Measurements from ENCODE around the gene WDPCP. TPM values are rescaled to one million over a fixed set of nuclear protein-coding genes. Genes with fewer than 3 reads are reported as not detected.
A peak's percentile ranks its signal among the peaks of the same experiment; 100 is the strongest.
"Not testable (repeated sequence)": the region's sequence is repeated elsewhere in the genome, so short reads cannot be mapped to it uniquely, and the experiment has no call there.

The WDPCP gene
- total RNA-seq, 2 experiments from 2014 or later = 6.3 to 7.7 TPM

DNA sequence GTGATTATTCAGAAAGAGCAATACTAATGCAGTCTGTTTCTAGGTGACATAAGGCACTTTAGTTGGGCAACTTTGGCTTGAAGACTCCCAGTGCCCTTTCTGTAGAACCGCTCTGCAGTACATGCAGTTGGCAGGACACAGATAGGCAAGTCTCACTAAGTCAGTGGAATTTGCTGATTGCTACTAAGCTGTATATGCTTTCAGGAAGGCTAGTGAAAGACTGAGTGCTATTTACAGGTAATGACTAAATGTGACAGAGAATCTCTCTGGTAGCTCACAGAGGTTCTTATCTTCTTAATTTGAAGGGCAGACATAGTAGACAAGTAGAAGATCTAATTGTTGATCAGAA lies 243.0 kb downstream of the WDPCP start:
- CTCF ChIA-PET = no interaction called here
- Mint-ChIP-seq H3K4me3 (no peak overlapping the region), H3K9me3 (peaks cover 15% of the 10 kb centered on the region), H3K36me3 (ENCODE audit: low read depth) (peaks cover 2% of the 10 kb centered on the region), H3K4me1 (no peaks in the 10 kb centered on the region), H3K27ac (no peak overlapping the region), H3K27me3 (no peaks in the 10 kb centered on the region)
- no peak for DNase-seq
- POLR2A ChIA-PET = no interaction called here

DNA sequence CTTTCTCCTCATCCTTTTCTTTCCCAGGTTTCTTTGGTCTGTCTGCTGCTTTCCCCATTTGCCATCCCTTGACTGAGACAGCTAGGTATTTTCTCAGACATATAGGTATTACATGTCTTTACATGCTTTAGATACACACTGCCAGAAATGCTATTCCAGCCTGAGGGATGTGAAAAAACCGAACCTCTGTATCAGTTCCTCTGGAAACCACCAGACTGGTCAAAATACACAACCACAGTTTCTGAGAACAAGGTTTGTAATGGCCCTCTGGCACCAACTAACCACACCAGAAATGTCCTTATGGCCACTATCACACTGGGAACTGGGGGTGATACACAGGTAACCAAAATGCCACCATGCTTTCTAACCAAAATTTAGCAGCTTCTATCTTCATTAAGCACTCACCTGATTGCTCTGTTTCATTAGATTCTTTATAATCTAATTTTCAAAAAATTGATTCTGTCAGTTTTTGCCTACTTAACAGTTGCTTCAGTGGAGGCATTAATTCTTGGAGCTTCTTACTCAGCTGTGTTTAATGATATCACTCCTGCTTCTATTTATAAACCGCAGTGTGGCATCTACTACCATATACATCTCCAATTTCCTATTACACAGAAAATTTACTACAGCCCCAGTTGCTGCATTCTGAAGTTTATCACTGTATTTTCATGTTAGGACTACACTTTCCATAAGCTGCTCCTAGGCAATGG lies 243.5 kb downstream of the WDPCP start:
- H3K4me1 Mint-ChIP-seq = no peaks in the 10 kb centered on the region
- no peak overlapping the region for H3K27ac Mint-ChIP-seq
- H3K27me3 Mint-ChIP-seq = no peaks in the 10 kb centered on the region
- peaks cover 2% of the 10 kb centered on the region for H3K36me3 Mint-ChIP-seq (ENCODE audit: low read depth)
- peaks cover 15% of the 10 kb centered on the region for H3K9me3 Mint-ChIP-seq
- H3K4me3 Mint-ChIP-seq = no peak overlapping the region
- DNase-seq = no peak
- ChIA-PET CTCF (no interaction called here), POLR2A (no interaction called here)

DNA sequence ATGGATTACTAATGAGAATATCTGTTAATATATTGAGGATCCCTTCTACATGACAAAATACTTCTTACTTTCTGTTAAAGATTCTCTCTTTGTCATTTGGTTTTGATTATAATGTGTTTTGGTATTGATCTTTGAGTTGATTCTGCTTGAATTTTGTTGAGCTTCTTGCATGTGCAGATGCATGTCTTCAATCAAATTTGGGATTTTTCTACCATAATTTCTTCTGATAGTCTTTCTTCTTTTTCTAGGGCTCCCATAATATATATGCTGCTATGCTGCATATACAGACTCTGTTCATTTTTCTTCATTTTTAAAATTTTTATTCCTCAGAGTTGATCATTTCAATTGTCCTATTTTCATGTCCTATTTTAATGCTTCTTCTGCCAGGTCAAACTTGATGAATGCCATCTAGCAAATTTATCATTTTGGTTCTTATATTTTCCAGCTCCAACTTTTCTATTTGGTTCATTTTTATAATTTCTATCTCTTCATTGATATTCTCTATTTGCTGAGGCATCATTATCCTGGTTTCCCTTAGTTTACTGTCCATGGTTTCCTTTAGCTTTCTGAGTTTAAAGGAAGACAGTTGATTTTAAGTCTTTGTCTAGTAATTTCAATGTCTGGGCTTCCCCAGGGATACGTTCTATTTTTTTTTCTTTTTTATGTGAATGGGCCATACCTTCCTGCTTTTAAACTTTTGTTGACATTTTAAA lies 244.7 kb downstream of the WDPCP start:
- POLR2A ChIA-PET = no interaction called here
- Mint-ChIP-seq H3K4me1 (no peaks in the 10 kb centered on the region), H3K9me3 (peaks cover 15% of the 10 kb centered on the region), H3K4me3 (no peak overlapping the region), H3K36me3 (ENCODE audit: low read depth) (peaks cover 2% of the 10 kb centered on the region), H3K27ac (peak overlapping the region; percentile 6), H3K27me3 (no peaks in the 10 kb centered on the region)
- CTCF ChIA-PET = no interaction called here
- no peak for DNase-seq

DNA sequence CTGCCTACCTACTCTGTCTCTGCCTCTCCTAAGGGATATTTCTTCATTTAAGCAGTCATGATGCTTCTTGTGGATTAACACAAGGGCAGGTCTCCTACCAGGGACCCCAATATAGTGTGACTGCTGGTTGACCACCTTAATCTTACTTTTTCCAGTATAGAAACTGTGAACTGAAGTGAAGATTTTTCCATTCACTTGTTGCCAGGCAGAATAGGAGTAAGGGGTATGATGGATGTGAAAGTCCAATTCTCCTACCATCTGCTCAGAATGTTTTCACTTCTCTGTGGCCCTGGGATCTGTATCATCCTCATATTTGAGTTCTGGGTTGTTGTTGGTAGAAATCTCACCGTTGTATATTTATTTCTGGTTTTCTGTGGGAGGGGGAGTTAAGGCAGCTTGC lies 247.8 kb downstream of the WDPCP start:
- no peak overlapping the region for H3K27ac Mint-ChIP-seq
- no peak overlapping the region for H3K4me3 Mint-ChIP-seq
- no peaks in the 10 kb centered on the region for H3K27me3 Mint-ChIP-seq
- peaks cover 15% of the 10 kb centered on the region for H3K9me3 Mint-ChIP-seq
- H3K36me3 Mint-ChIP-seq (ENCODE audit: low read depth) = peaks cover 2% of the 10 kb centered on the region
- CTCF ChIA-PET = no interaction called here
- POLR2A ChIA-PET = no interaction called here
- DNase-seq = no peak
- no peaks in the 10 kb centered on the region for H3K4me1 Mint-ChIP-seq

DNA sequence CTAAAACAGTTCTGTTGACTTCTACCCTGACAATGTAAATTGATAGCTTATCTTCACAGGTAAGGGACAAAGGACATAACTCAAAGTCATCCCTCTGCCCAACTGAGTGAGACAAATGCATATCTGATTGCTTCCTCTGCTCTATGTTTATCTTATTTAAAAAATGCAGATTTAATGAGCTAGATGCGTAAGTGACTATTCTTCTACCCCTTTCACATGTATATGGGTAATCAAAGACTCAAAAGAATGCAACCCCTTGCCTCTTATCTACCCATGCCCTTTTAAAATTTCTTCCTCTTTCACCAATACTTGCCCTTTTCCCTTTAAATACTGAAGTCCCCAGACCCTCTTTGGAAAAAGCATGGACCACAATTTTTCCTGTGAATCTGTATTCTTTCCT lies 253.4 kb downstream of the WDPCP start:
- H3K4me3 Mint-ChIP-seq = no peak overlapping the region
- POLR2A ChIA-PET = no interaction called here
- no peaks in the 10 kb centered on the region for H3K9me3 Mint-ChIP-seq
- no peaks in the 10 kb centered on the region for H3K27me3 Mint-ChIP-seq
- DNase-seq = no peak
- no peak overlapping the region for H3K27ac Mint-ChIP-seq
- CTCF ChIA-PET = no interaction called here
- no peaks in the 10 kb centered on the region for H3K4me1 Mint-ChIP-seq
- H3K36me3 Mint-ChIP-seq (ENCODE audit: low read depth) = no peaks in the 10 kb centered on the region

DNA sequence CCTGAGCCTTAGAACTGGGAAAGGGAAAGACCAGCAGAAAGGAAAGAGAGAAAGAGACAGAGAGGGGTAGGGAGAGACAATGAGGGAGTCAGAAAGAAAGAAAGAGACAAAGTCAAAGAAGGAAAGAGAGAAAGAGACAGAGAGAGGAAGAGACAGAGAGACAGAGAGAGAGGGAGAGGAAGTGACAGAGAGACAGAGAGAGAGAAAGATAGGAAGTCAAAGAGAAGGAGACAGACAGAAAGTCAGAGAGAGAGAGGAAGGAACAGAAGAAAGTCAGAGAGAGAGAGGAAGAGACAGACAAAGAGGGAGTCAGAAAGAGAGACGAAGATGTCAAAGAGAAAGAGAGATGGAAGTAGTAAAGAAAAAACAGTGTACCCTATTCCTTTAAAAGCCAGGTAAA lies 261.8 kb downstream of the WDPCP start:
- DNase-seq = no peak
- H3K36me3 Mint-ChIP-seq (ENCODE audit: low read depth) = no peaks in the 10 kb centered on the region
- POLR2A ChIA-PET = no interaction called here
- no peak overlapping the region for H3K27ac Mint-ChIP-seq
- H3K4me3 Mint-ChIP-seq = no peak overlapping the region
- H3K4me1 Mint-ChIP-seq = no peaks in the 10 kb centered on the region
- H3K27me3 Mint-ChIP-seq = no peaks in the 10 kb centered on the region
- CTCF ChIA-PET = no interaction called here
- peaks cover 17% of the 10 kb centered on the region for H3K9me3 Mint-ChIP-seq

DNA sequence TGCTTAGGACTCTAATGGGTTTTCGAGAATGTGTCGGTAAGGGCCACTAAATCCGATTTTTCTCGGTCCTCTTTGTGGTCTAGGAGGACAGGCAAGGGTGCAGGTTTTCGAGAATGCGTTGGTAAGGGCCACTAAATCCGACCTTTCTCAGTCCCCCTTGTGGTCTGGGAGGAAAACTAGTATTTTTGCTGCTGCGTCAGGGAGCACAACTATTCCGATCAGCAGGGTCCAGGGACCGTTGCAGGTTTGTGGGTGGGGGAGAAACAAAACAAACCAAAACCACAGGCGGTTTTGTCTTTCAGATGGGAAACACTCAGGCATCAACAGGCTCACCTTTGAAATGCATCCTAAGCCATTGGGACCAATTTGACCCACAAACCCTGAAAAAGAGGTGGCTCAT lies 264.6 kb downstream of the WDPCP start:
- not testable (repeated sequence) for H3K4me1 Mint-ChIP-seq, DNase-seq

DNA sequence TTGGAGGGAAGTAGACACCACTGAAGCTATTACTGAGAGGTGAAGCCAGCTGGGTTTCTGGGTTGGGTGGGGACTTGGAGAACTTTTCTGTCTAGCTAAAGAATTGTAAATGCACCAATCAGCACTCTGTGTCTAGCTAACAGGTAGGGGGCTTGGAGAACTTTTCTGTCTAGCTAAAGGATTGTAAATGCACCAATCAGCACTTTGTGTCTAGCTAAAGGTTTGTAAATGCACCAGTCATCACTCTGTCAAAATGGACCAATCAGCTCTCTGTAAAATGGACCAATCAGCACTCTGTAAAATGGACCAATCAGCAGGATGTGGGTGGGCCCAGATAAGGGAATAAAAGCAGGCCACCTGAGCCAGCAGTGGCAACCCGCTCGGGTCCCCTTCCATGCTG lies 266.3 kb downstream of the WDPCP start:
- H3K36me3 Mint-ChIP-seq (ENCODE audit: low read depth); H3K27me3 Mint-ChIP-seq; H3K27ac Mint-ChIP-seq; POLR2A ChIA-PET; H3K4me1 Mint-ChIP-seq; CTCF ChIA-PET; DNase-seq; H3K4me3 Mint-ChIP-seq: not testable (repeated sequence)
- H3K9me3 Mint-ChIP-seq = peaks cover 17% of the 10 kb centered on the region

More for the DNA sequence above, 264.6 kb downstream of the WDPCP start:
- H3K36me3 Mint-ChIP-seq (ENCODE audit: low read depth); CTCF ChIA-PET; H3K4me3 Mint-ChIP-seq; H3K27ac Mint-ChIP-seq; H3K27me3 Mint-ChIP-seq; POLR2A ChIA-PET: not testable (repeated sequence)
- H3K9me3 Mint-ChIP-seq = peaks cover 17% of the 10 kb centered on the region

DNA sequence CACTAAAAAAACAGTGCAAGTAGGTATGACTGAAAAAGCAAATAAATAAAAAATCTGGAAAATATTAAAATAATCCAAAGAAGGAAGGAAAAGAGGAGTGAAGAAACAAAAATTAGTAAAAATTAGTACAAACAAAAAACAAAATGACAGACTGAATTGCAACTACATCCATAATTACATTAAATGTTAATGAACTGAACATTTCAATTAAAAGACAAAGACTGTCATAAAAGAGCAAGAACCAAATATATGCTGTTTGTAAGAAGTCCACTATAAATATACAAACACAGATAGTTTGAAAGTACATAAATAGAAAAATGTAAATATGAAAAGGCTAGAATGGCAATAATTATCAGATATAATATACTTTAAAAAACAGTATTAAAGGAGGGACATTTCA lies 267.6 kb downstream of the WDPCP start:
- Mint-ChIP-seq H3K4me1 (no peaks in the 10 kb centered on the region), H3K36me3 (ENCODE audit: low read depth) (no peaks in the 10 kb centered on the region), H3K4me3 (no peak overlapping the region), H3K27me3 (no peaks in the 10 kb centered on the region), H3K9me3 (peaks cover 15% of the 10 kb centered on the region), H3K27ac (no peak overlapping the region)
- DNase-seq = no peak
- POLR2A ChIA-PET = no interaction called here
- CTCF ChIA-PET = no interaction called here

DNA sequence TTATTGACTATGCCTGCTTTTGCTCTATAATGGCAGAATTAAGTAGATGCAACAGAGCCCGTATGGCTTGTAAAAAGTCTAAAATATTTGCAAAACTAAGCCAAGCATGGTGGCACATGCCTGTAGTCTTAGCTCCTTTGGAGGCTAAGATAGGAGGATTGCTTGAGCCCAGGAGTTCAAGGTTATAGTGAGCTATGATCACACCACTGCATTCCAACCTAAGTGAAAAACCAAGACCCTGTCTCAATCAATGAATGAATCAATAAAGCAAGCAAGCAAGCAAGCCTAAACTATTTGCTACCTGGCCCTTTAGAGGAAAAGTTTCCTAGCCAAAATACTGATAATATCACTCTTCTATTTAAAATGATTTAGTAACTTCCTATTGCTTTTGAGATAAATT lies 277.7 kb downstream of the WDPCP start:
- ChIA-PET CTCF (interaction anchor here (0.6 kb wide), 1 partner anchor 590 kb away, joined by 6 read pairs; no protein-coding TSS in a partner anchor), POLR2A (no interaction called here)
- peaks cover 5% of the 10 kb centered on the region for H3K36me3 Mint-ChIP-seq (ENCODE audit: low read depth)
- H3K4me1 Mint-ChIP-seq = no peaks in the 10 kb centered on the region
- H3K4me3 Mint-ChIP-seq = no peak overlapping the region
- H3K27me3 Mint-ChIP-seq = no peaks in the 10 kb centered on the region
- H3K9me3 Mint-ChIP-seq = peaks cover 13% of the 10 kb centered on the region
- DNase-seq = no peak
- no peak overlapping the region for H3K27ac Mint-ChIP-seq

DNA sequence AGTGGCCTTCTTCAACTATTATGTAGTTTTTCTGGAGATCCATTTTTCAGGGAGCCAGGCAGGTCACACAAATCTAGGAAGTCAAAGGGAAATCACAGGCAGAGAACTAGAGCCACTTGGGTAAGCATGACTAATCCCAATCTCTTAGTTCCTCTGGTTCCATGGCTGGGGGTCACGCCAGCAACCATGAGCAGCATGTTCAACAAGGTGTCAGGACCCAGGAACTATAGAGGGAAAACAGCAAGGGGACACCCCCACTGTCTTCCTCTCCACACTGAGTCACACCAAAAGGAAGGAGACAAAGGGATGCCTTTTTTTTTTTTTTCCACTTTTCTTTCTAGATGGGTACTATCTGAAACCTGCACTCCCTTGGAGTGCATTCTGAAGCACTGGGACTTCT lies 286.8 kb downstream of the WDPCP start:
- Mint-ChIP-seq H3K27me3 (no peaks in the 10 kb centered on the region), H3K9me3 (peaks cover 40% of the 10 kb centered on the region), H3K27ac (no peak overlapping the region), H3K4me1 (no peaks in the 10 kb centered on the region), H3K36me3 (ENCODE audit: low read depth) (no peaks in the 10 kb centered on the region), H3K4me3 (no peak overlapping the region)
- DNase-seq = no peak
- CTCF ChIA-PET = no interaction called here
- POLR2A ChIA-PET = no interaction called here

DNA sequence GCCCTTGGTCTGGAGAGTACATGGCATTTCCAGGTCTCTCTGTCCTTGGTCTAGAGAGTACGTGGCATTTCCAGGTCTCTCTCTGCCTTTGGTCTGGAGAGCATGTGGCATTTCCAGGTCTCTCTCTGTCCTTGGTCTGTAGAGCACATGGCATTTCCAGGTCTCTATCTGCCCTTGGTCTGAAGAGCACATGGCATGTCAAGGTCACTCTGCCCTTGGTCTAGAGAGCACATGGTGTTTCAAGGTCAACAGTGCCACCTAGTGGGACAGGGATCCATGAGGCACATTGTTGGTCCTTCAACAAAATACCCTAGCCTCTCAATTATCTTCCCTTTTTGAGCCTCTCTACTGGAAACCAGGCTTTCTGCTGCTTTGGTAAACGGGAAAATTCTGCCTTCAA lies 287.4 kb downstream of the WDPCP start:
- ChIA-PET CTCF (no interaction called here), POLR2A (no interaction called here)
- Mint-ChIP-seq H3K9me3 (peaks cover 38% of the 10 kb centered on the region), H3K4me3 (no peak overlapping the region), H3K27ac (no peak overlapping the region), H3K4me1 (no peaks in the 10 kb centered on the region), H3K27me3 (no peaks in the 10 kb centered on the region), H3K36me3 (ENCODE audit: low read depth) (no peaks in the 10 kb centered on the region)
- peak; percentile 13 for DNase-seq

DNA sequence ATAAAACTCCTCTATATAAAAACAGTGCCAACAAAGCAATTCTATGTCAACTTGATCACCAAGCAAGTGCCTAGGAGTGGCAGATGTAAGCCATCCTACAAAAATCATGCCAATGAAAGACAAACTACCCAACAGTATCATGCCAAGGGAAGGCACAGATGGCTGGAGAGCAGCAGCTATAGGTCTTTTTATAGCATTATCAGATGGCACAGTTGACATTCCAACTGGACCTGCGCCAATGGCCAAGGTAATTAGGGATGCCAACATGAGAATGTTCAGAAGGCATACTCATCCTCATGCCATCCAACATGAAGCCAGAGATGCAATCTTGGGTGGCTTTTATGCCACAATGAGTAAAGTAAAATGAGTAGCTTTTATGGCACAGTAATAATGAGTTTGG lies 300.3 kb downstream of the WDPCP start:
- Mint-ChIP-seq H3K27me3 (no peaks in the 10 kb centered on the region), H3K4me3 (no peak overlapping the region), H3K9me3 (peaks cover 20% of the 10 kb centered on the region), H3K36me3 (ENCODE audit: low read depth) (no peaks in the 10 kb centered on the region), H3K27ac (no peak overlapping the region), H3K4me1 (no peaks in the 10 kb centered on the region)
- CTCF ChIA-PET = no interaction called here
- DNase-seq = no peak
- POLR2A ChIA-PET = no interaction called here

DNA sequence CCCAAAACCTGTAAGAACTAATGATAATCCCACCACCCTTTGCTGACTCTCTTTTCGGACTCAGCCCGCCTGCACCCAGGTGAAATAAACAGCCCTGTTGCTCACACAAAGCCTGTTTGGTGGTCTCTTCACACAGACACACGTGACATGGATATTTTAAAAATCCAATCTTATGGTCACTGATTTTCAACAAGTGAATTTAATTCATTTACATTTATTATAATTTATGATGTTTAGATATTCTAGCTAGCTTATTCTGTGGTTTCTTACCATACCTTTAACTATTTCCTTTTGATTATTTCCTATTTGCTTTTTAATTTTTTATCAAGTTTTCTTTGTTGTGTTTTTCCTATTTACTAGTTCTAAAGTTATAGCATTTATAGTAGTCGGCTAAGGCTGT lies 301.8 kb downstream of the WDPCP start:
- CTCF ChIA-PET; H3K27ac Mint-ChIP-seq; H3K4me3 Mint-ChIP-seq; DNase-seq; H3K4me1 Mint-ChIP-seq; POLR2A ChIA-PET; H3K27me3 Mint-ChIP-seq; H3K36me3 Mint-ChIP-seq (ENCODE audit: low read depth): not testable (repeated sequence)
- H3K9me3 Mint-ChIP-seq = peaks cover 22% of the 10 kb centered on the region

Measured in activated CD4-positive, alpha-beta T cell treated with anti-CD3 and anti-CD28 coated beads, Interleukin-2, amount 10 ng/mL, durations not matched to agents 7 days and 5 days (primary cell).